Mammary epithelial cell (primary cell): ENCODE data around the gene ELSPBP1.

Source experiments
- EZH2 ChIP-seq: IDR thresholded peaks from 2 replicates; pipeline ENCODE4 v1.6.1; 2012; ENCODE audit warnings: low read length, inconsistent platforms, borderline replicate concordance
- TF ChIP-seq, protein P1 (sequence below), 2 donors: IDR thresholded peaks in 1 of 2; conservative IDR thresholded peaks in 1 of 2; 2 replicates each; pipeline ENCODE4 v1.5.1; 2011 to 2012; ENCODE audit warnings: inconsistent platforms in 2 of 2, low read length in 2 of 2, mild to moderate bottlenecking in 2 of 2, control low read depth in 1 of 2, low read depth in 1 of 2; ENCODE audit not compliant: insufficient read depth in 1 of 2; ENCODE audit errors: extremely low read depth in 1 of 2

GRCh38 chr19:48044561-48044960 is 50.1 kb downstream of the ELSPBP1 start:
- TF ChIP-seq, protein P1, sequence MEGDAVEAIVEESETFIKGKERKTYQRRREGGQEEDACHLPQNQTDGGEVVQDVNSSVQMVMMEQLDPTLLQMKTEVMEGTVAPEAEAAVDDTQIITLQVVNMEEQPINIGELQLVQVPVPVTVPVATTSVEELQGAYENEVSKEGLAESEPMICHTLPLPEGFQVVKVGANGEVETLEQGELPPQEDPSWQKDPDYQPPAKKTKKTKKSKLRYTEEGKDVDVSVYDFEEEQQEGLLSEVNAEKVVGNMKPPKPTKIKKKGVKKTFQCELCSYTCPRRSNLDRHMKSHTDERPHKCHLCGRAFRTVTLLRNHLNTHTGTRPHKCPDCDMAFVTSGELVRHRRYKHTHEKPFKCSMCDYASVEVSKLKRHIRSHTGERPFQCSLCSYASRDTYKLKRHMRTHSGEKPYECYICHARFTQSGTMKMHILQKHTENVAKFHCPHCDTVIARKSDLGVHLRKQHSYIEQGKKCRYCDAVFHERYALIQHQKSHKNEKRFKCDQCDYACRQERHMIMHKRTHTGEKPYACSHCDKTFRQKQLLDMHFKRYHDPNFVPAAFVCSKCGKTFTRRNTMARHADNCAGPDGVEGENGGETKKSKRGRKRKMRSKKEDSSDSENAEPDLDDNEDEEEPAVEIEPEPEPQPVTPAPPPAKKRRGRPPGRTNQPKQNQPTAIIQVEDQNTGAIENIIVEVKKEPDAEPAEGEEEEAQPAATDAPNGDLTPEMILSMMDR (conservative IDR thresholded peaks at IDR 0.05 in 1 of 2, IDR thresholded peaks at IDR 0.05 in 1 of 2; ENCODE audit: extremely low read depth in 1 of 2, insufficient read depth in 1 of 2, low read depth in 1 of 2, low read length in 2 of 2), result no peak
- TF ChIP-seq EZH2, result no peak
